Iris pigment epithelial cell (primary cell): ENCODE data around the gene IDUA.
"Not testable (repeated sequence)": the region's sequence is repeated elsewhere in the genome, so short reads cannot be mapped to it uniquely, and the experiment has no call there.

ENCODE experiments used
- DNase-seq: peaks from one replicate; pipeline ENCODE4 v3.0.0-alpha.2; 2011; ENCODE audit warnings: low read depth

The IDUA gene

GRCh38 chr4:967113-968104, 19.4 kb upstream of the IDUA start:
- DNase-seq, result peak; percentile 53

GRCh38 chr4:968221-968620, 18.6 kb upstream of the IDUA start:
- no peak for DNase-seq

DNA sequence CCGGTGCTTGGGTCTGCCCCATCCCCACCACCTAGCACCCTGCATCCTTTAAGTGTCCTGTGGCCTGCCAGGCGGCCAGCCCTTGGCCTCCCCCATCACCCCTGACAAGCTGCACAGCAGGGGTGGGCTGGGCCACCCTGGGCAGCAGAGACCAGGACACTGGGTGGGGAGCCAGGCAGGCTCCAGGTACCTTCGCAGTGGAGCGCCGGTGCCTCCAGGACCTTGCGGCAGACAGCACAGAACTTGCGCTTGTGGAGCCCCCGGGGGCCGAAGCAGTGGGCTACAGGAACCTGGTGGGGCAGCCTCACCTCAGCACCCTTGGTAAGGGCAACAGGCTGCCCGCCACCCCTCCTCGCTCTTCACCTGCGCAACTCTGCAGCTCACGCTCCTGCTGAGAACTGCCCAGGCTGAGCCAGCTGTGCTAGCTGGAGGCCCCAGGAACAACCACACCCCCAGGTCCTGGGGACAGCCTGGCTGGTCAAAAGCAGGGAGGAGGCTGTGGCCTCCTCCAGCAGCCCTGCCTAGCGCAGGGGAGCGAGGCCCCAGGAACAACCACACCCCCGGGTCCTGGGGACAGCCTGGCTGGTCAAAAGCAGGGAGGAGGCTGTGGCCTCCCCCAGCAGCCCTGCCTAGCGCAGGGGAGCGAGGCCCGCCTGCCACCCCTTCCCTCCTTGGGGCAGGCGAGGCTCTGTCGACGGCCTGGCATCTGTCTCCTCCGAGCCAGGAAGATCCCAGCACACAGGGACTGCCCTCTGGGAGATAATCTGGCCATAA, 18.0 kb upstream of the IDUA start:
- no peak for DNase-seq

- no peak for DNase-seq
Measured at GRCh38 chr4:970046-970745, 16.6 kb upstream of the IDUA start.

GRCh38 chr4:970854-971520, 15.9 kb upstream of the IDUA start:
- no peak for DNase-seq

DNA sequence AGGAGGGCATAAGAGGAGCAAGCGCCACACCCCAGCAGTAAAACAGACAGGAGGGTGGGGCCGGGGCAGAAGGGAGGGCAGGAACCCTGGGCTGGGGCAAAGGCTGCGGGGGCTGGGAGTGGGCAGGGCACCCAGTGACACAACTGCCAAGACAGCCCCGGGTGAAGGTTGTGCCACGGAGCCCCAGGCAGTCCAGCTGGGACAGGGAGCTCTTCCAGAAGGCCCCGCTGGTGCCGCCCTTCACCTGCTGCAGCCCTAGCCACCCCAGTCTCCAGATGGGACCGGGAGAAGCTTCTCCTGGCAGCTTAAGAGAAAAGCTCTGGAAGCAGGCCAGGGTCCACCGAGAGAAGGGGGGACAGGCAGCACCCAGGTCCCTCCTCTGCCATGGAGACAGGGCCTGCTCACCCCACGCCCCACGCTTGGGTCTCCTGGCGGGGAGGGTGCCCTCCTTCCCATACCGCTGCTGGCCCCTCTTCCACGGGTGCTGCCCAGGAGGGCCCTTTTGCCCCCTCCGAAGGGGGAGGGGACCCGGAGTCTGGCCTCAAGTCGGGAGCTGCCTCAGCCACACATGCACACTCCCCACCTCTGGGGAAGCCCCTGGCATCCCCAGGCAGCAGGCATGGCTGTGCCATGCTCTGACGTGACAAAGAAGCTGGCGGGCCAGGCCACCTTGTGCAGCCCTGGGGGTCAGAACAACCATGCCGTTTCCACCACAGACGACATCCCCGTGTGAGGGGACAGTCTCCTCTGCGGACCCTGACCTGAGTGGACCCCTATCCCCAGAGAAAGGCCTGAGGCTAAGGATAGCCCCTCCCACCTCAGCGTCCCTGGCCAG, 15.0 kb upstream of the IDUA start:
- DNase-seq, result no peak

GRCh38 chr4:972651-973424, 14.0 kb upstream of the IDUA start:
- peak; percentile 15 for DNase-seq

DNA sequence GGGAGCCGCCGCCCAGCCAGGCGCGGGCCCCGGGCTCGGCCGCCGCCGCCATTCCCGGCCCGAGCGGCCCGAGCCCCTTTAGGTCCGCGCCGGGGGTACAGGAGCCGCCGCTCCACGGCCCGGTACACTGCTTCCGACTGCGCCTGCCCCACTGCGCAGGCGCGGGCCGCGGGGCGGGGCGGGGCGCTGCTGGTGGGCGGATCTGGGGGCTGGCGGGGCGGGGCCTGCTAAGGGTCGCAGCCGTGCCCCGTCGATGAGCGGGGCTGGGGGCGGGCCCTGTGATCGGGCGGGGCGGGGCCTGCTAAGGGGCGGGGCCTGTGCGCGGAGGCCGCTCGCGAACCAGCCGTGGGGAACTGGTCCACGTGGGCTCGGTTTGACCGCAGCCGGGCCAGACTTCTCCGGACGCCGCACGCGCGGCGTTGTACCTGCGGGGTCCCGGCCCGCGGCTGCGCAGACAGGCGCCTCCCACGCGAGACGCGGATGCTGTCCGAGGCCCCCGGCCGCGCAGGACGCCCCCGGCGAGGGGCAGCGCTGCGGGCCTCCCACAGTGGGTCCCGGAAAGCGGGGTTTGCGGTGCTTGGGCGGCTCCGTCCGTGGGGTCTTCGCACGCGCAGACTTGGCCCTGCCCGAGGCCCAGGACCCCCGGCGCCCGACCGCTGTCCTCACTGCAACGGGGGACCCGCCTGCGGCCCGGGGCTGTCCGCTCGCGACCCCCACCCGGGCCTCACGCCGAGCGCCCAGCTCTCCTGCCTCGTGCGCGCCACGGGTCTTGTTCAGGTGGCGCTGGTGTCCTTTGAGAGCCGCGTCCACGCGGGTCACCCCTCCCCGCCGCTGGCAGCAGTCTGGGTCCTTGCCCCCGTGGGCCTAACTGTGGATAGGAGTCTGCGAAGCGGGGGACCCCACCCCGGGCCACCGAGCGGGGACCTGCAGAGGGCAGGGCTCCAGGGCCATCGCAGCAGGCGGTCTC, 13.1 kb upstream of the IDUA start, which contains the start of gene DGKQ:
Gene DGKQ (minus strand): TSS at position 139 of the 967 bp plus-strand sequence. CDS start 87 bp downstream, at position 52.
- peak; percentile 79 for DNase-seq

DNA sequence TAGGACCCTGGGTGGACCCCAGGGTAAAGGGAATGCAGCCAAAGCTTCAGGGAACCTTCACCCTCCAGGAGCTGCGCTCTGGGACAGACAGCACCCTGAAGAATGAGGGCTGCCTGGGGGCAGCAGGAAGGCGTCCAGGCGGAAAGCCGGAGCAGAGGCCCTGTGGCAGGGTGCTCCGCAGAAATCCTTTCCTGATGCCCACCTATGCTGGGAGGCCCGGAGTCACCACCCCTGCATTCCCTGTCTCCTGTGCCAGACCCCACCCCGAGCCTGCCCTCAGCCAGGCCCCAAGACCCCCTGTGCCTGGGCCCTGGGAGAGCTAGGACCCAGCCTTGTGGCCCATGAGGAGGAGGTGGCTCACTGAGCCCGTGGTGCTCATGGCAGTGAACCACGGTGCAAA, 12.2 kb upstream of the IDUA start:
- no peak for DNase-seq

- not testable (repeated sequence) for DNase-seq
Measured at GRCh38 chr4:976016-976415, 10.8 kb upstream of the IDUA start.

DNA sequence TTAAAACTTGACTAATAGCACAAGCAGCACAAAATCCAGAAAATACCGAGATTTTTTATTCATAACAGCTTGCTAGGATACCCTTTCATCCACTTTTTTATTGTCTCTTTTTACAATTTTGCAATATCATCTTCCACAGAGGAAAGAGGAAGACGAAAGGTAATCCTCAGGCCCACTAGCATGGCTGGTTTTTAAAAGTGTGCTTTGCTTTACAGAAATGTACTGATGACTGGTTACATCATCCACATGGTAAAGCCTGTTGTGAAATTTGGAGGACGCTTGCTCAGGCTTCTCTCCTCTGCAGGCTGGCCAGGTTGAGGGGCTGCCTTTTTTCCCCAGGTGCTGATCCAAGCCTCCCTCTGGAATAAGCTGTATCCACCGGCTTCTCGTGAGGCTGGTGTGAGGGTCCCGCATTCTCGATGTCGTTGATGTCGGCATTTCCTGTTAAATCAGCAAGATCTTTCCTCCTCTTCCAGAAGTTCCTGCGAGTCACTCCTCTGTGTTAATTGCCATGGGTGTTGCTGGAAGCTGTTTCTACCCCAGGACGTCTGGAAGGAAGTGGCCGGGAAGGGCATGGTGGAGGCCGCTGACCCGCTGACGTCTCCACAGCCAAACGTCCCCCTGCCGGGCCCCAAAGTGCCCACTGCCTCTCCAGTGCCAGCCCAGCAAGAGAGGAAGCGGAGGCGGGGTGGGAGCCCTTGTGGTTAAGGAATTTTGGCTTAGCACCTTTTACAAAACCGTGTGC, 7.7 kb upstream of the IDUA start:
- DNase-seq, result peak; percentile 73

DNA sequence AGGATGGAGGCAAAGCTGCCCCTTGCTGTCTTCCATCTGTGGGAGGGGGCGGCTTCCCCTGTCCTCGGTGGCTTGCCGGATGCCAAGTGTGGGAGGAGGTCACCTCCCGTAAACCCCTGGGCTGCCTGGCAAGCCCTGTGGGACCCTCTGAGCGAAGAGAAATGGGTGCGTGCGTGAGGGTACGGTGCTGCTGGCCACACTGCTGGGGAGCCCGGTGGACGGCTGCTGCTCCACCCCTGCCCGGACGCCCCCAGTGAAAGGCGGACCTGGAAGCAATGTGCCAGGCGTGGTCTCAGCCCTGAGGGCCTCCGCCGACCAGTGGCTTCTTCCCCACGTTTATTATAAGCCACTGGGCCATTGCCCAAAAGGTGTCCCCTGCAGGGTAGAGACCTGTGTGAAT, 4.6 kb upstream of the IDUA start:
- DNase-seq, result no peak

DNA sequence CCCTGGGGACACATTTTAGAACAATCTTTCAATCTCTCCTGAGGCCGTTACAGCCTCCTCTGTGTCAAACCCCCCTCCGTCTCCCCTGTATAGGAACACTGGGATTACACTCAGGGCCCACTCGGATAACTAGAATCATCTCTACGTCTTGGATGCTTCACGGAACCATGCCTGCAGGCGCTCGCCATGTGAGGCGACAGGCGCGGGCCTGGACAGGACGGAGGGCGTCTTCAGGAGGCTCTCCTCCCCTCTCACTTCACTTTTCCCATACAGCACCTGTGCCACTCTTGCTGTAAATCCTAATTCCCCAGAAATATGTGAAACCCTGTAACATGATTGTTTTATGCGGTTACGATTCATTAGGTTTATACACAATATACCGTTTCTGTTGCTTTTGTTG, 4.0 kb upstream of the IDUA start:
- DNase-seq, result no peak

DNA sequence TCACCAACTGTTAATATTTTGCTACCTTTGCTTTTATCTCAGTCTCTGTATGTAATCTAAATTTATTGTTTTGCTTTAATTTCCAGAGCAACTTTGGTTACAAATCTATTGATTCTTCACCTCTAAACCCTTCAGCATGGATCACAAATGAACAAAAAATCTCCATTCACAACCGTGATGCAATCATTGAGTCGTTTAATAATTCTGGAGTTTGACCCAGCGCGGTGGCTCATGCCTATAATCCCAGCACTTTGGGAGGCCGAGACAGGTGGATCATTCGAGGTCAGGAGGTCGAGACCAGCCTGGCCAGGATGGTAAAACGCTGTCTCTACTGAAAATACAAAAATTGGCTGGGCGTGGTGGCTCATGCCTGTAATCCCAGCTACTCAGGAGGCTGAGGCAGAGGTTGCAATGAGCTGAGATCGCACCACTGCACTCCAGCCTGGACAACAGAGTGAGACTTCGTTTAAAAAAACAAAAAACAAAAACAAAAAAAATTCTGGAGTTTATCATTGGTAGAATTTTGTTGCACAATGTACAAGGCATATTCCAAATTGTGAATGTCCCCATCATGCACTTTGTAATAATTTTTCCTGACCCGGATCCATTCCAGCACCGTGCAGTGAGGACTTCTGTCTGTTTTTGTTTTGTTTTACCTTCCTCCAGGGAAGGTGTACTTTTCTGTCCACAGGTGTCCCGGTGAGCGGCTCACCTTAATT, 2.3 kb upstream of the IDUA start:
- no peak for DNase-seq

- no peak for DNase-seq
Measured at GRCh38 chr4:985123-985830, 1.6 kb upstream of the IDUA start.

- DNase-seq, result no peak
Measured at GRCh38 chr4:986428-986878, 391 bp upstream of the IDUA start.
